Loucy (cell line): ENCODE data around the gene CLDN8.

ENCODE experiments used
- H2AFZ ChIP-seq: fragments of 200-600 bp; sonication (generic); 2 replicates; pipeline ENCODE4 v1.6.0; 2016; ENCODE audit warnings: antibody characterized with exemption, mild to moderate bottlenecking, low read length, moderate library complexity
- H3F3A ChIP-seq: fragments of 200-600 bp; 2 replicates; pipeline ENCODE4 v1.6.0; 2016; ENCODE audit warnings: antibody characterized with exemption, low read depth, mild to moderate bottlenecking
- H3K27me3 ChIP-seq: fragments of 200-600 bp; sonication (generic); 2 replicates; pipeline ENCODE4 v1.6.1; 2014; ENCODE audit warnings: low read length, mild to moderate bottlenecking; ENCODE audit not compliant: insufficient read depth, poor library complexity, severe bottlenecking
- H3K36me3 ChIP-seq: fragments of 200-600 bp; sonication (generic); 2 replicates; pipeline ENCODE4 v1.6.1; 2016; ENCODE audit warnings: low read length; ENCODE audit not compliant: insufficient read depth
- H3K4me1 ChIP-seq: fragments of 200-600 bp; sonication (generic); 2 replicates; pipeline ENCODE4 v1.5.1; 2014; ENCODE audit warnings: low read length, mild to moderate bottlenecking; ENCODE audit not compliant: insufficient read depth, poor library complexity, severe bottlenecking
- H3K4me2 ChIP-seq: fragments of 200-600 bp; sonication (generic); 2 replicates; pipeline ENCODE4 v1.6.0; 2014; ENCODE audit warnings: antibody characterized with exemption, low read length, low read depth, mild to moderate bottlenecking; ENCODE audit not compliant: poor library complexity, severe bottlenecking
- H3K4me3 ChIP-seq: fragments of 200-600 bp; sonication (generic); 2 replicates; pipeline ENCODE4 v1.5.1; 2014; ENCODE audit warnings: low read length, mild to moderate bottlenecking, mixed read lengths; ENCODE audit not compliant: poor library complexity, severe bottlenecking
- H3K79me2 ChIP-seq: fragments of 200-600 bp; sonication (generic); 2 replicates; pipeline ENCODE4 v1.6.1; 2014; ENCODE audit warnings: low read length; ENCODE audit not compliant: insufficient read depth
- H3K9ac ChIP-seq: fragments of 200-600 bp; sonication (generic); 2 replicates; pipeline ENCODE4 v1.6.0; 2014; ENCODE audit warnings: mild to moderate bottlenecking, low read depth, low read length, moderate library complexity; ENCODE audit not compliant: poor library complexity, severe bottlenecking
- H3K9me2 ChIP-seq: fragments of 200-600 bp; sonication (generic); replicated peaks from 2 replicates; pipeline ENCODE4 v1.6.1; 2016; ENCODE audit warnings: low read depth, low read length, mixed read lengths
- H3K9me3 ChIP-seq: fragments of 200-600 bp; sonication (generic); 2 replicates; pipeline ENCODE4 v1.6.1; 2014; ENCODE audit warnings: mild to moderate bottlenecking, antibody characterized with exemption, low read length, low read depth; ENCODE audit not compliant: insufficient read depth
- H4K20me1 ChIP-seq: fragments of 200-600 bp; sonication (generic); 2 replicates; pipeline ENCODE4 v1.6.0; 2014; ENCODE audit warnings: antibody characterized with exemption, low read length, mild to moderate bottlenecking; ENCODE audit not compliant: insufficient read depth, poor library complexity, severe bottlenecking
- CTCF ChIP-seq: fragments of 200-600 bp; sonication (generic); conservative IDR thresholded peaks from 2 replicates; pipeline ENCODE4 v1.5.1; 2014; ENCODE audit warnings: mild to moderate bottlenecking, antibody characterized with exemption, low read length
- EZH2phosphoT487 ChIP-seq: fragments of 200-600 bp; IDR thresholded peaks from 2 replicates; pipeline ENCODE4 v1.6.1; 2018; ENCODE audit warnings: antibody characterized with exemption, mild to moderate bottlenecking, moderate library complexity, borderline replicate concordance

Gene CLDN8

DNA sequence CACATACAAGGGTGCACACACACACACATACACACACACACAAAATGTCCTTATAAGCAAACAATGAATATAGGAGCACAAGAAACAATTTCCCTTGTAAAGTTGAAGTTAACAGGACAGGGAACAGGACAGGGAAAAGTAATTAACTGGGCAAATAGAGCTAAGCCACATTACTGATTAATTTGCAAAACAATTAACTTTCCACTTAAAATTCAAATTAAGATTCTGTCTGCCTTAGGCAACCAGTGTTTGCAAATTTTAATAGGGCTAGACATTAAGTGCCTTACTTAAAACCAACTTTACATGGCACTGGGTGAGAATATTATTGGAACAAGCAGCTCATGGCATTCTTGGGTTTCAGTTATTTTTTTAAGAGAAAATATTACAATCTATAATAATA is 6.8 kb upstream of the CLDN8 start:
- TF ChIP-seq CTCF (no peak), EZH2phosphoT487 (no peak)
- no peaks in the 10 kb centered on the region for H3K4me1 ChIP-seq
- no peaks in the 10 kb centered on the region for H3K36me3 ChIP-seq
- H3K4me3 ChIP-seq: no peak overlapping the region
- H3K27me3 ChIP-seq: no peaks in the 10 kb centered on the region
- no peaks in the 10 kb centered on the region for H3K79me2 ChIP-seq
- no peak overlapping the region for H2AFZ ChIP-seq
- no peak overlapping the region for H3K9ac ChIP-seq
- H3K4me2 ChIP-seq: no peak overlapping the region
- no peaks in the 10 kb centered on the region for H3K9me3 ChIP-seq
- H4K20me1 ChIP-seq: no peaks in the 10 kb centered on the region
- H3F3A ChIP-seq: no peaks in the 10 kb centered on the region
- no peaks in the 10 kb centered on the region for H3K9me2 ChIP-seq

GRCh38 chr21:30211071-30211470 is 4.8 kb downstream of the CLDN8 start:
- Histone ChIP-seq H4K20me1 (no peaks in the 10 kb centered on the region), H3K4me3 (no peak overlapping the region), H2AFZ (no peak overlapping the region), H3K4me1 (no peaks in the 10 kb centered on the region), H3K9me3 (no peaks in the 10 kb centered on the region), H3K79me2 (no peaks in the 10 kb centered on the region), H3K9me2 (no peaks in the 10 kb centered on the region), H3K27me3 (no peaks in the 10 kb centered on the region), H3K4me2 (no peak overlapping the region), H3F3A (no peaks in the 10 kb centered on the region), H3K9ac (no peak overlapping the region), H3K36me3 (no peaks in the 10 kb centered on the region)
- no peak for TF ChIP-seq EZH2phosphoT487
- TF ChIP-seq CTCF: no peak

DNA sequence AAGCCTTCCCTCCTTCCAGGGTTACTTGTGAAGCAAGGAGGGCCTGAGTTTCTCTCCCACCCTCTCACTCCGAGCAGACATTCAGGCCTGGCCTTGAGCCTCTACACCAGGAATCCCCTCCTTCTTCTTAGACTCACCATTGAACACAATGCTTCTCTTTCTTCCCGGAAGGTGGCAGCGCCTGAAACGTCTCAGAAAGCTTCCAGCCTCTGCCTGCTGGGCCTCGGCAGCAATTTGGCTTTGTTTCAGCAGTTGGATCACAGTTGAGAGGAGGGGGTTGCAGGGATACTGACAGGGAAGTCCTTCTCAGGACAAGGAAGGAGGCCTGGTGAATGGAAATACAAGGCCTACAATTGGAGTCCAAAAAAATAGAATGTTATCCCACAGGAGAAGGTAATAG is 6.3 kb downstream of the CLDN8 start:
- Histone ChIP-seq H3K9me2 (no peaks in the 10 kb centered on the region), H3K4me1 (no peaks in the 10 kb centered on the region), H3K36me3 (no peaks in the 10 kb centered on the region), H3K4me2 (no peak overlapping the region), H2AFZ (no peak overlapping the region), H3F3A (no peaks in the 10 kb centered on the region), H3K79me2 (no peaks in the 10 kb centered on the region), H4K20me1 (no peaks in the 10 kb centered on the region), H3K4me3 (no peak overlapping the region), H3K9me3 (no peaks in the 10 kb centered on the region), H3K9ac (no peak overlapping the region), H3K27me3 (no peaks in the 10 kb centered on the region)
- no peak for TF ChIP-seq EZH2phosphoT487
- TF ChIP-seq CTCF: no peak
